Stimulated activated naive CD8-positive, alpha-beta T cell treated with anti-CD3 and anti-CD28 coated beads, Interleukin-15, Interleukin-2, amounts not matched to agents 100 U/mL and 50 U/mL, for 24 hours (primary cell): ENCODE data around the gene PPM1M.
"Not testable (repeated sequence)": the region's sequence is repeated elsewhere in the genome, so short reads cannot be mapped to it uniquely, and the experiment has no call there.

Experiments used
- ATAC-seq: fragments of 150-1000 bp; cut with Tn5 transposase; one replicate; pipeline ENCODE4 v1.10.0; 2021
- DNase-seq: peaks from one replicate; pipeline ENCODE4 v3.0.0; 2021

The PPM1M gene

GRCh38 chr3:52277071-52277964 is 31.8 kb downstream of the PPM1M start:
- DNase-seq (peak; percentile 88), ATAC-seq (peak; percentile 42)

GRCh38 chr3:52277972-52278509 is 32.5 kb downstream of the PPM1M start:
- no peak for DNase-seq
- ATAC-seq: peak; percentile 55

- peak; percentile 100 for DNase-seq
- peak; percentile 83 for ATAC-seq
Observed at GRCh38 chr3:52278510-52279069, 33.0 kb downstream of the PPM1M start, which contains the start of gene WDR82. Gene WDR82 (minus strand): TSS chr3:52278649. CDS start chr3:52278361, 288 bp downstream.

GRCh38 chr3:52279596-52279995 is 34.0 kb downstream of the PPM1M start:
- ATAC-seq: no peak
- DNase-seq: no peak

- no peak for DNase-seq
- no peak for ATAC-seq
Observed at GRCh38 chr3:52280050-52280461, 34.5 kb downstream of the PPM1M start.

- DNase-seq: no peak
- no peak for ATAC-seq
Observed at GRCh38 chr3:52281981-52282801, 36.6 kb downstream of the PPM1M start.

- ATAC-seq: no peak
- no peak for DNase-seq
Observed at GRCh38 chr3:52283306-52283705, 37.7 kb downstream of the PPM1M start.

- ATAC-seq, DNase-seq: not testable (repeated sequence)
Observed at GRCh38 chr3:52284051-52284450, 38.5 kb downstream of the PPM1M start.

- ATAC-seq (no peak), DNase-seq (no peak)
Observed at GRCh38 chr3:52286777-52287110, 41.2 kb downstream of the PPM1M start.

GRCh38 chr3:52288674-52289073 is 43.1 kb downstream of the PPM1M start:
- ATAC-seq: no peak
- no peak for DNase-seq

- no peak for ATAC-seq
- DNase-seq: no peak
Observed at GRCh38 chr3:52289338-52289746, 43.8 kb downstream of the PPM1M start.

GRCh38 chr3:52289747-52290595 is 44.4 kb downstream of the PPM1M start:
- no peak for ATAC-seq
- DNase-seq: no peak

- ATAC-seq: no peak
Observed at GRCh38 chr3:52290596-52291507, 45.3 kb downstream of the PPM1M start.

GRCh38 chr3:52291508-52292181 is 46.1 kb downstream of the PPM1M start:
- no peak for ATAC-seq
- peak; percentile 66 for DNase-seq

More at GRCh38 chr3:52290596-52291507, 45.3 kb downstream of the PPM1M start:
- DNase-seq: no peak

GRCh38 chr3:52292247-52293065 is 46.9 kb downstream of the PPM1M start:
- ATAC-seq: no peak

GRCh38 chr3:52293491-52294319 is 48.1 kb downstream of the PPM1M start:
- ATAC-seq (no peak), DNase-seq (no peak)

More at GRCh38 chr3:52292247-52293065, 46.9 kb downstream of the PPM1M start:
- DNase-seq: no peak

- DNase-seq (no peak), ATAC-seq (no peak)
Observed at GRCh38 chr3:52294320-52295150, 49.0 kb downstream of the PPM1M start.
